ENCODE measurements around the gene TMCC2. TPM values are rescaled to one million over a fixed set of nuclear protein-coding genes. Genes with fewer than 3 reads are reported as not detected.
A peak's percentile ranks its signal among the peaks of the same experiment; 100 is the strongest.

The TMCC2 gene
- polyA plus RNA-seq, 3 donors, result 0.16 to 0.27 TPM; not detected in 1

DNA sequence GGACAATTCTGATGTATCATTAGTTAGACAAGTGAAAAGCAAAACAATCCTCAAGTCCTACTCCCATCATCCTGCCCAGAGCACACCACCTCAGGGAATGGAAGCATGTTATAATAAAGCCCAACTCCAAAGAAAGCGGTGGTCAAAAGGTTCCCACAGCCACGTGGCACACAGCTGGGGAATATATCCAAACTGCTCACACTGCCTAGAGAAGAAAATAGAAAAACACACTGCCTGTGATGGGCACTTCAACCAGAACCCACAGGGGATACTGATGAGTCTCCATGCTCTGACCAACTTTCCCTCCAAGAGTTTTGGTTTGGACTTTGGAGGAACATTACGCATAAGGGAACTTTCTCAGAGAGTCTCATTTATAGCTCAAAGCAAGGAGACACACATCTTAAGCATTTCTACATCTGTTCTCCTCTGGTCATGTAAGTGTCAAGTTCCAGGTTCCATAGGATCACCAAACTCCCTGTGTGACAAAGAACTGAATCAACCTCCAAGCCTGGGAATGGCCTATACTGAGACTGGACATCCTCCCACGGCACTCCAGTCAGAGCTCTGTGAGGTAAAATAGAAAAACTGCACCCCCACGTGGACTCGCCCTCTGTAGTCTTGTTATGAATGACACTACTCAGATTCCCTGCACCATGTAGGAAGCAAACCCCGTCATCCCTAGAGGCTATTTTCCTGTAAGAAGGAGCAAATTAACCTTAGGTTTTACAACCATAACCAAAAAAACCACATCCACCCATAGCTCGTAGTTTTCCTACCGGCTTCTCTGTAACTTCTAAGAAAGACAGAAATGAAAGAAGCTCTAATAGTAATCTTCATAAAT, 28.4 kb upstream of the TMCC2 start:
- peaks cover 14 to 20% of the 10 kb centered on the region in 2 donors for H3K36me3 Mint-ChIP-seq
- no peak for DNase-seq
- Histone ChIP-seq H4K20me1 (ENCODE audit: insufficient read depth, low read length) (peaks cover 97% of the 10 kb centered on the region), H2AFZ (ENCODE audit: insufficient read depth, low read depth, low read length, poor library complexity, severe bottlenecking) (no peak overlapping the region), H3K27me3 (ENCODE audit: control insufficient read depth in 2 of 2, insufficient read depth in 2 of 2, low read length in 2 of 2) (no peaks in the 10 kb centered on the region), H3K4me1 (ENCODE audit: control insufficient read depth in 1 of 2, insufficient read depth in 2 of 2, low read length in 2 of 2) (no peaks in the 10 kb centered on the region), H3K9me3 (replicated peaks in 1 of 2; ENCODE audit: control insufficient read depth in 1 of 2, insufficient read depth in 1 of 2, low read length in 2 of 2) (no peaks in the 10 kb centered on the region), H3K36me3 (replicated peaks in 1 of 2; ENCODE audit: control insufficient read depth in 1 of 2, insufficient read depth in 2 of 2, low read length in 2 of 2) (no peaks in the 10 kb centered on the region), H3K79me2 (ENCODE audit: insufficient read depth, low read length) (peaks cover 93% of the 10 kb centered on the region), H3K27ac (ENCODE audit: low read depth in 1 of 2, low read length in 2 of 2) (no peak overlapping the region), H3K4me2 (replicated peaks; ENCODE audit: extremely low read depth, low read length, poor library complexity, severe bottlenecking) (no peak overlapping the region), H3K4me3 (replicated peaks in 1 of 3; ENCODE audit: low read depth in 2 of 3, low read length in 3 of 3) (no peak overlapping the region), H3K9ac (ENCODE audit: insufficient read depth, low read length, poor library complexity, severe bottlenecking) (no peak overlapping the region)
- intact Hi-C loops (cut with micrococcal nuclease), result loop anchor here in 1 of 2 donors (10.0 kb wide), 1 partner anchor 45 kb away; no protein-coding TSS in a partner anchor
- H3K27ac Mint-ChIP-seq, result peak overlapping the region in 1 of 7 donors; percentile 65
- no peak overlapping the region for H3K4me3 Mint-ChIP-seq
- 83% methylated on average over 3 of the region's 9 CpGs for WGBS (ENCODE audit: insufficient coverage)
- no peaks in the 10 kb centered on the region for H3K27me3 Mint-ChIP-seq (ENCODE audit: low read depth in 3 of 3)
- H3K9me3 Mint-ChIP-seq, result no peaks in the 10 kb centered on the region
- peaks cover 14% of the 10 kb centered on the region for H3K4me1 Mint-ChIP-seq
- TF ChIP-seq, protein P1, sequence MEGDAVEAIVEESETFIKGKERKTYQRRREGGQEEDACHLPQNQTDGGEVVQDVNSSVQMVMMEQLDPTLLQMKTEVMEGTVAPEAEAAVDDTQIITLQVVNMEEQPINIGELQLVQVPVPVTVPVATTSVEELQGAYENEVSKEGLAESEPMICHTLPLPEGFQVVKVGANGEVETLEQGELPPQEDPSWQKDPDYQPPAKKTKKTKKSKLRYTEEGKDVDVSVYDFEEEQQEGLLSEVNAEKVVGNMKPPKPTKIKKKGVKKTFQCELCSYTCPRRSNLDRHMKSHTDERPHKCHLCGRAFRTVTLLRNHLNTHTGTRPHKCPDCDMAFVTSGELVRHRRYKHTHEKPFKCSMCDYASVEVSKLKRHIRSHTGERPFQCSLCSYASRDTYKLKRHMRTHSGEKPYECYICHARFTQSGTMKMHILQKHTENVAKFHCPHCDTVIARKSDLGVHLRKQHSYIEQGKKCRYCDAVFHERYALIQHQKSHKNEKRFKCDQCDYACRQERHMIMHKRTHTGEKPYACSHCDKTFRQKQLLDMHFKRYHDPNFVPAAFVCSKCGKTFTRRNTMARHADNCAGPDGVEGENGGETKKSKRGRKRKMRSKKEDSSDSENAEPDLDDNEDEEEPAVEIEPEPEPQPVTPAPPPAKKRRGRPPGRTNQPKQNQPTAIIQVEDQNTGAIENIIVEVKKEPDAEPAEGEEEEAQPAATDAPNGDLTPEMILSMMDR (IDR thresholded peaks at IDR 0.05), result no peak

DNA sequence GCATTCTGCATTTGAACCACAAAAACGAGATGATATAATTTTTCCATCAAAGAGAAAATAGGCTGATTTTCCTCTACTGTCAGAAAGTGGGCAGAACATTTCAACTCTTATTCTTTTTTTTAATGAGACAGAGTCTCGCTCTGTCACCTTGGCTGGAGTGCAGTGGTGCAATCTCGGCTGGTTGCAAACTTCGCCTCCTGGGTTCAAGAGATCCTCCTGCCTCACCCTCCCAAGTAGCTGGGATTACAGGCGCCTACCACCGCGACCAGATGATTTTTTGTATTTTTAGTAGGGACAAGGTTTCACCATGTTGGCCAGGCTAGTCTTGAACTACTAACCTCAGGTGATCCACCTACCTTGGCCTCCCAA, 27.8 kb upstream of the TMCC2 start:
- no peak overlapping the region for H3K9ac ChIP-seq (ENCODE audit: insufficient read depth, low read length, poor library complexity, severe bottlenecking)
- no peak overlapping the region for H2AFZ ChIP-seq (ENCODE audit: insufficient read depth, low read depth, low read length, poor library complexity, severe bottlenecking)
- no peak overlapping the region for H3K27ac Mint-ChIP-seq
- H3K4me1 Mint-ChIP-seq, result peaks cover 18% of the 10 kb centered on the region
- H3K4me2 ChIP-seq (replicated peaks; ENCODE audit: extremely low read depth, low read length, poor library complexity, severe bottlenecking), result no peak overlapping the region
- no peak overlapping the region for H3K4me3 ChIP-seq (replicated peaks in 1 of 3; ENCODE audit: low read depth in 2 of 3, low read length in 3 of 3)
- no peaks in the 10 kb centered on the region for H3K4me1 ChIP-seq (ENCODE audit: control insufficient read depth in 1 of 2, insufficient read depth in 2 of 2, low read length in 2 of 2)
- intact Hi-C loops (cut with micrococcal nuclease), result loop anchor here in 1 of 2 donors (10.0 kb wide), 1 partner anchor 45 kb away; no protein-coding TSS in a partner anchor
- peaks cover 97% of the 10 kb centered on the region for H4K20me1 ChIP-seq (ENCODE audit: insufficient read depth, low read length)
- H3K79me2 ChIP-seq (ENCODE audit: insufficient read depth, low read length), result peaks cover 95% of the 10 kb centered on the region
- H3K27me3 Mint-ChIP-seq (ENCODE audit: low read depth in 3 of 3), result no peaks in the 10 kb centered on the region
- H3K27me3 ChIP-seq (ENCODE audit: control insufficient read depth in 2 of 2, insufficient read depth in 2 of 2, low read length in 2 of 2), result no peaks in the 10 kb centered on the region
- no peak overlapping the region for H3K4me3 Mint-ChIP-seq
- H3K27ac ChIP-seq (ENCODE audit: low read depth in 1 of 2, low read length in 2 of 2), result no peak overlapping the region
- WGBS (ENCODE audit: insufficient coverage), result no CpG with 5 or more reads among the region's 7 CpGs
- no peaks in the 10 kb centered on the region for H3K9me3 ChIP-seq (replicated peaks in 1 of 2; ENCODE audit: control insufficient read depth in 1 of 2, insufficient read depth in 1 of 2, low read length in 2 of 2)
- H3K9me3 Mint-ChIP-seq, result no peaks in the 10 kb centered on the region
- TF ChIP-seq, protein P1 (IDR thresholded peaks at IDR 0.05), result no peak
- H3K36me3 Mint-ChIP-seq, result peaks cover 14 to 20% of the 10 kb centered on the region in 2 donors
- no peak for DNase-seq
- H3K36me3 ChIP-seq (replicated peaks in 1 of 2; ENCODE audit: control insufficient read depth in 1 of 2, insufficient read depth in 2 of 2, low read length in 2 of 2), result no peaks in the 10 kb centered on the region
